Neutrophil (primary cell): ENCODE data around the gene LAMA5.

Experiments used
- H3K27ac ChIP-seq: fragments of 200-600 bp; sonication (generic); 2 replicates; pipeline ENCODE4 v1.5.1; 2016; ENCODE audit warnings: mild to moderate bottlenecking, moderate library complexity
- H3K27me3 ChIP-seq: fragments of 200-600 bp; sonication (generic); 2 replicates; pipeline ENCODE4 v1.6.0; 2016; ENCODE audit warnings: mild to moderate bottlenecking
- H3K36me3 ChIP-seq: fragments of 200-600 bp; sonication (generic); 2 replicates; pipeline ENCODE4 v1.5.1; 2017
- H3K4me1 ChIP-seq, 2 experiments: fragments of 200-600 bp in 1 of 2; sonication (generic) in 1 of 2; 1 replicate in 1 of 2; 2 replicates in 1 of 2; pipeline versions ENCODE4 v1.5.1 to v1.6.1; 2013 to 2016; ENCODE audit warnings: low read depth in 1 of 2, low read length in 1 of 2, mild to moderate bottlenecking in 1 of 2, moderate library complexity in 1 of 2; ENCODE audit not compliant: control insufficient read depth in 1 of 2, insufficient read depth in 1 of 2
- H3K4me3 ChIP-seq, 2 experiments: fragments of 200-600 bp in 1 of 2; sonication (generic) in 1 of 2; 1 replicate in 1 of 2; 2 replicates in 1 of 2; pipeline ENCODE4 v1.5.1; 2013 to 2016; ENCODE audit warnings: low read depth in 1 of 2, low read length in 1 of 2, mild to moderate bottlenecking in 1 of 2, moderate library complexity in 1 of 2
- H3K9me3 ChIP-seq: fragments of 200-600 bp; sonication (generic); 2 replicates; pipeline ENCODE4 v1.5.1; 2016
- TF ChIP-seq, protein P1 (sequence below): fragments of 200-600 bp; sonication (generic); IDR thresholded peaks from 2 replicates; pipeline ENCODE4 v1.5.1; 2016; ENCODE audit warnings: antibody characterized with exemption

The LAMA5 gene

DNA sequence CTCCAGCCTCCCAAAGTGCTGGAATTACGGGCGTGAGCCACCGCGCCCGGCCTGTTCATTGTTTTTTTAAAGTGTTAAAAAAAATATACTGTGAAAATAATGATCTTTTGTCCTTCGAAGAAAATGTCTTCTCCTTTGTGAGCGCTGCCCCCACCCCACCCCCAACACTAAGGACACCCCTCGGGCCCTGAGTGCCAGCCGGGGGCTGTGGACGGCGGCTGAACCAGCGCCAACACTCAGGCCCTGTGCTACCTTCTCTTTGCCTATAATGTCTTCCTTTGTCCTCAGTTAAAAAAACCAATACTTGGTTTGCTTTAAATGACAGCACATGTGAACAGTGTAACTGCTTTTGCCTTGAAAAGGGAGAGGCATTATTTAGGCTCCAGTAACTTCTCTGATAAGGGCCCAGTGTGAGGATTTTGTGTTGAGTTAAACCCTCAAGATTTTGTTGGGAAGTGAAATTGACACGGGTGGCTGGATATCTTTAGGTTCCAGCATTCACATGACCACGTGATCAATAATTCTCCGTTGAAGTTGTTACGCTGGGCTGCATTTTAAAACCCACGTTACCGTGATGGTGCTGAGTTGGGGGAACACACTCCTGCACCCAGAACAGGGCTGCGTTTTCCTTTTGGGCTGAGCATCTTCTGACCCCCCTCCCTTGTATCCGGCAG, 73.9 kb downstream of the LAMA5 start:
- Histone ChIP-seq H3K9me3 (peaks cover 5% of the 10 kb centered on the region), H3K27ac (peak overlapping the region; percentile 11), H3K36me3 (peaks cover 100% of the 10 kb centered on the region), H3K4me1 (no peaks in the 10 kb centered on the region), H3K27me3 (no peaks in the 10 kb centered on the region), H3K4me3 (no peak overlapping the region)
- TF ChIP-seq, protein P1, sequence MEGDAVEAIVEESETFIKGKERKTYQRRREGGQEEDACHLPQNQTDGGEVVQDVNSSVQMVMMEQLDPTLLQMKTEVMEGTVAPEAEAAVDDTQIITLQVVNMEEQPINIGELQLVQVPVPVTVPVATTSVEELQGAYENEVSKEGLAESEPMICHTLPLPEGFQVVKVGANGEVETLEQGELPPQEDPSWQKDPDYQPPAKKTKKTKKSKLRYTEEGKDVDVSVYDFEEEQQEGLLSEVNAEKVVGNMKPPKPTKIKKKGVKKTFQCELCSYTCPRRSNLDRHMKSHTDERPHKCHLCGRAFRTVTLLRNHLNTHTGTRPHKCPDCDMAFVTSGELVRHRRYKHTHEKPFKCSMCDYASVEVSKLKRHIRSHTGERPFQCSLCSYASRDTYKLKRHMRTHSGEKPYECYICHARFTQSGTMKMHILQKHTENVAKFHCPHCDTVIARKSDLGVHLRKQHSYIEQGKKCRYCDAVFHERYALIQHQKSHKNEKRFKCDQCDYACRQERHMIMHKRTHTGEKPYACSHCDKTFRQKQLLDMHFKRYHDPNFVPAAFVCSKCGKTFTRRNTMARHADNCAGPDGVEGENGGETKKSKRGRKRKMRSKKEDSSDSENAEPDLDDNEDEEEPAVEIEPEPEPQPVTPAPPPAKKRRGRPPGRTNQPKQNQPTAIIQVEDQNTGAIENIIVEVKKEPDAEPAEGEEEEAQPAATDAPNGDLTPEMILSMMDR = no peak

DNA sequence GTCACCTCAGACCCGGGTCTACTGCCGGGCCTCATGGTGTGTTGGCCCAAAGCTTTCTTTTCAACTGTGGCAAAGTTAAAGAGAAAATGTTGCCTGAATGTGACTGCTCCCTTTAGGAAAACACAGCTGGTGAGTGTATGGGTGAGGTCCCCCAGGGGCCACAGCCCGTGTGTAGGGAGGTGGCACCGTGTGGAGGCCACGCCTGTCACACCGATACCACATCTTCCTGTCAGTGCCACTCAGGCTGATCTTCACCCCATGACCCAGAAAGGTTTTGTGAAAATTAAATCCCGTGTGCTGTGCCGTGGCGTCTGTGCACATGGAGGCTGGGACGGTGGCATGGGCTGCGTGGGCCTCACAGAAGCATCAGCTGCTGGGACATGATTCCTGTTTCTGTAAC, 75.0 kb downstream of the LAMA5 start:
- TF ChIP-seq, protein P1 = no peak
- peaks cover 5% of the 10 kb centered on the region for H3K9me3 ChIP-seq
- no peak overlapping the region for H3K27ac ChIP-seq
- no peak overlapping the region for H3K4me3 ChIP-seq
- peaks cover 100% of the 10 kb centered on the region for H3K36me3 ChIP-seq
- H3K27me3 ChIP-seq = no peaks in the 10 kb centered on the region
- H3K4me1 ChIP-seq = no peaks in the 10 kb centered on the region

DNA sequence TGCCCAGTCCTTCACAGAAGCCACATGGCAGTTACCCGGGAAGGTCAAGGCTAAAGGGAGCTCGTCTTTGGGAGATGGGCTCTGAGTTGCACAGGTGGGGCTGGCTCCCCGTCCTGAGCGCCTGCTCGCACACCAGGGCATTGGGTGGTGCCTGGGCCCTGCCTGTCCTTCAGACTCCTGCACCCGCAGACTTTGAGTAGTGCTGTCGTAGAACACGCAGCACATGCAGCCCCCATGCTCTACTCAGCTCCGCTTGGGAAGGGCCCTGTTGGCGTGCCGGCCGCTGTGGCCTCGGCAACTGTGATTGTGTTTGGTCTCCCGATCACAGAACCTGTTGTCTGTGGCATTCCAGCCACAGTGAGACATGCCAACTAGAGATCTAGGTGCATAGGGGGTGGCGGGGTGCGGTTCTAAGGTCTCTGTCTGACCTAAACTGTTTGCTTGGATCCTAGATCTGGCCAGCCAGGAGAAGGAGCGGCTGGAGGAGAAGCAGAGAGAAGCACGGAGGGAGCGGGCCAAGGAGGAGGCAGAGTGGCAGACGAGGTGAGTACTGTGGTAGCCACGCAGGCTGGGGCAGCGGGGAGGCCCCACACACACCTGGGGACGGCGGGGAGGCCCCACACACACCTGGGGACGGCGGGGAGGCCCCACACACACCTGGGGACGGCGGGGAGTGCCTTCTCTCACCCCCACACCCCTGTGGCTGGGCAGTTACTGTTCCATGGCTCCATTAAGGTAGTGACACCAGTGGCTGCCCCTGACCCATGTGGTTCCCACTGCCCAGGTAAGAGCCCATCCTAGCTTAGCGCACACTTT, 75.7 kb downstream of the LAMA5 start:
- Histone ChIP-seq H3K36me3 (peaks cover 100% of the 10 kb centered on the region), H3K27ac (no peak overlapping the region)
- TF ChIP-seq, protein P1 = no peak

DNA sequence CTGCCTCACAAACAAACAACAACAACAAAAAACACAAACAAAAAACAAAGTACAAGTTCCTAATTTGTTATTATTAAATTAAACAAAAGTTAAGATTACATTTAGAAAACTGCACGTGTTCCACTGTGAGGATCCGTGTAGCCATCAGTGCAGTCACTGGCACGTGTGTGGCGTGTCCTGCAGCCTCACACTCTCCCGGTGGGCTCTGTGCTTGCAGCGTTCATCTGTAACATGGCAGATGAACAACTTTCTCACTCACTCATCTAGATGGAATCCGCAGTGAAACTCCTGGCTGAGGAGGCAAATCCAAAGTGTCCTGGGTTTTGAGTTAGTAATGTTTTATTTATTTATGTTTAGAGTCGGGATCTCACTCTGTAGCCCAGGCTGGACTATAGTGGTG, 77.2 kb downstream of the LAMA5 start:
- Histone ChIP-seq H3K27me3 (no peaks in the 10 kb centered on the region), H3K4me3 (no peak overlapping the region), H3K36me3 (peaks cover 100% of the 10 kb centered on the region)

More for the DNA sequence above, 75.7 kb downstream of the LAMA5 start:
- no peak overlapping the region for H3K4me3 ChIP-seq
- H3K4me1 ChIP-seq = no peaks in the 10 kb centered on the region
- H3K9me3 ChIP-seq = peaks cover 5% of the 10 kb centered on the region
- no peaks in the 10 kb centered on the region for H3K27me3 ChIP-seq

DNA sequence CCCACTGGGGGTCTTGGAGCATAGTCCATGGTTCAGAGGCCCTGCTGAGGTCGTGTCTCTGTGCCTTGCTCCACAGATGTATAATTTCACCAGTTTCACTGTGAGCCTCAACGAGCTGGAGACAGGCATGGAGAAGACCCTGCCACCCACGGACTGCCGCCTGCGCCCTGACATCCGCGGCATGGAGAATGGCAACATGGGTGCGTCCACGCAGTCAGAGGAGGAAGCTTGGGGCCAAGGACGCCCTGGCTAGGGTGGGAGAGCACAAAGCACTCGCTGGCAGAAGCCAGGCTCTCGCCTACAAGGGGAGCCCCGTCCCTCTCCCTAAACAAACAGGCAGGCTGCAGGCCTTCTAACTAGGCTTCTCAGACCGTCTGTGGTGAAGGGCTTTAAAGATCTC, 78.0 kb downstream of the LAMA5 start:
- no peak overlapping the region for H3K4me3 ChIP-seq
- H3K9me3 ChIP-seq = peaks cover 5% of the 10 kb centered on the region
- peaks cover 100% of the 10 kb centered on the region for H3K36me3 ChIP-seq
- TF ChIP-seq, protein P1 = no peak
- H3K27me3 ChIP-seq = no peaks in the 10 kb centered on the region
- H3K4me1 ChIP-seq = no peaks in the 10 kb centered on the region
- no peak overlapping the region for H3K27ac ChIP-seq

More for the DNA sequence above, 77.2 kb downstream of the LAMA5 start:
- TF ChIP-seq, protein P1 = no peak
- Histone ChIP-seq H3K9me3 (peaks cover 5% of the 10 kb centered on the region), H3K4me1 (no peaks in the 10 kb centered on the region), H3K27ac (no peak overlapping the region)
